Measurements from ENCODE around the gene B4GALT5. TPM values are rescaled to one million over a fixed set of nuclear protein-coding genes. Genes with fewer than 3 reads are reported as not detected.

Gene B4GALT5
- total RNA-seq, 1 donor from 2014 or later, result 46.1 TPM

DNA sequence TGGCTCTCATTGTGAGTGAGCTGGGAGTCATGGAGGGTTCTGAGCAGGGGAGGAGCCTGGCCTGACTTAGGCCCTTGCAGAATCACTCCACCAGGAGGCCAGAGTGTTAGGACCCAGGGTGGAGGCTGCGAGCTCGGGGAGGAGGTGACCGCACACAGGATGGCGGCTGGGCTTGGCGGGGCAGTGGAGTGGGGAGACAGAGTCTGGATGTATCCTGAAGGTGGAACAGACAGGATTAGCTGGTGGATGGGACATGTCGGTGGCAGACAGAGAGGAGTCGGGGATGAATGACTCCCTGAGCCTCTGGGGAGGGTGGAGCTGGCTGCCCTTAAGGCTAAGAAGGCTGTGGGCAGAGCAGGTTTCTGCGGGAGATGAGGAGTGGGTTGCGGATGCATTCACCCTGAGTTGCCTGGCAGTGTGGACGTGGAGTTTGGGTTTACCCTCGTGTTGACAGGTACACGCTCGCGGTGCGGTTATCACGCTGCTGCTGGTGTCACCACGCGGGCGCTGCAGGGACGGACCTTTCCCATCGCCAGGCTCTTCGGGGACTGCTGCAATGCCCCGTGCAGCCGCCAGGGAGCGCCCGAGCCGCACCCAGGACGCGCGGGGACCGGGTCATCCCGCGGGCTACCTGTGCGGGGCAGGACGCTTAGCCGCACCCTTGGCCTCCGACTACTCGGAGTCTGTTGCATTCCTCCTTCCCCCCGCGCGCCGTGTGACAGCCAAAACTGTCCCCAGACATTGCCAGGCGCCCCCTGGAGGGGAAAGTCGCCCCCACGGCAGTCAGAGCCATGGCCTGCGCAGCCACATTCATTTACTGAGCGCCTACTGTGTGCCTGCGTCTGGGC, 102.8 kb downstream of the B4GALT5 start:
- intact Hi-C loops (cut with DNase I), result loop anchor here (5.0 kb wide), 1 partner anchor 236 kb away; no protein-coding TSS in a partner anchor
- H3K4me3 ChIP-seq, result peak overlapping the region; percentile 23
- TF ChIP-seq, protein P1, sequence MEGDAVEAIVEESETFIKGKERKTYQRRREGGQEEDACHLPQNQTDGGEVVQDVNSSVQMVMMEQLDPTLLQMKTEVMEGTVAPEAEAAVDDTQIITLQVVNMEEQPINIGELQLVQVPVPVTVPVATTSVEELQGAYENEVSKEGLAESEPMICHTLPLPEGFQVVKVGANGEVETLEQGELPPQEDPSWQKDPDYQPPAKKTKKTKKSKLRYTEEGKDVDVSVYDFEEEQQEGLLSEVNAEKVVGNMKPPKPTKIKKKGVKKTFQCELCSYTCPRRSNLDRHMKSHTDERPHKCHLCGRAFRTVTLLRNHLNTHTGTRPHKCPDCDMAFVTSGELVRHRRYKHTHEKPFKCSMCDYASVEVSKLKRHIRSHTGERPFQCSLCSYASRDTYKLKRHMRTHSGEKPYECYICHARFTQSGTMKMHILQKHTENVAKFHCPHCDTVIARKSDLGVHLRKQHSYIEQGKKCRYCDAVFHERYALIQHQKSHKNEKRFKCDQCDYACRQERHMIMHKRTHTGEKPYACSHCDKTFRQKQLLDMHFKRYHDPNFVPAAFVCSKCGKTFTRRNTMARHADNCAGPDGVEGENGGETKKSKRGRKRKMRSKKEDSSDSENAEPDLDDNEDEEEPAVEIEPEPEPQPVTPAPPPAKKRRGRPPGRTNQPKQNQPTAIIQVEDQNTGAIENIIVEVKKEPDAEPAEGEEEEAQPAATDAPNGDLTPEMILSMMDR (IDR thresholded peaks at IDR 0.05), result peak; percentile 100

GRCh38 chr20:49608752-49609670, 104.7 kb downstream of the B4GALT5 start:
- ATAC-seq (peak; percentile 87), DNase-seq (peak; percentile 85)
- no peaks in the 10 kb centered on the region for H3K36me3 ChIP-seq
- H3K27ac ChIP-seq, result no peak overlapping the region
- intact Hi-C loops (cut with DNase I), result loop anchor here (5.0 kb wide), 2 partner anchors 67 to 277 kb away; no protein-coding TSS in a partner anchor
- H3K4me3 ChIP-seq, result no peak overlapping the region
- peaks cover 17% of the 10 kb centered on the region for H3K4me1 ChIP-seq
- H3K27me3 ChIP-seq, result no peaks in the 10 kb centered on the region
- H3K9me3 ChIP-seq, result no peaks in the 10 kb centered on the region
- TF ChIP-seq, protein P1 (IDR thresholded peaks at IDR 0.05), result peak; percentile 98

More for the DNA sequence above, 102.8 kb downstream of the B4GALT5 start:
- H3K9me3 ChIP-seq, result no peaks in the 10 kb centered on the region
- H3K36me3 ChIP-seq, result no peaks in the 10 kb centered on the region
- no peaks in the 10 kb centered on the region for H3K27me3 ChIP-seq
- ATAC-seq (peak; percentile 95), DNase-seq (peak; percentile 90)
- no peak overlapping the region for H3K27ac ChIP-seq
- H3K4me1 ChIP-seq, result peaks cover 13% of the 10 kb centered on the region

DNA sequence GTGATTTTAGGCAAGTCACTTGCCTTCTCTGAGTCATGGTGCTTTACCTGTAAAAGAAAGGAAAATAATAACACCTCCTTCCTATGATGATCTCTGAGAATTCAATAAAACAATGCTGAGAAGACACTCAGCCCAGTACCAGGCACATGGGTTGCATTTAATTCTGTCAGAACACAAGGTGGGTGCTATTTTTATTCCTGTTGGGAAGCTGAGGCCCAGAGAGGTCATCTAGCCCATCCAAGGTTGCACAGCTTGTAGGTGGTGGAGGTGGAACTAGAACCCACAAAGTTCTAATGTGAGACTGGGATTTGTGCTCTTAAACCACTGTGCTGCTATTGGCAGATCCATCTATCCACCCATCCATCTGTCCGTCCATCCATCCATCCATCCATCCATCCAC, 106.1 kb downstream of the B4GALT5 start:
- TF ChIP-seq, protein P1 (IDR thresholded peaks at IDR 0.05), result no peak
- Histone ChIP-seq H3K9me3 (no peaks in the 10 kb centered on the region), H3K36me3 (no peaks in the 10 kb centered on the region), H3K4me1 (peaks cover 17% of the 10 kb centered on the region), H3K4me3 (no peak overlapping the region), H3K27ac (no peak overlapping the region), H3K27me3 (no peaks in the 10 kb centered on the region)
- DNase-seq (no peak), ATAC-seq (no peak)
- intact Hi-C loops (cut with DNase I), result loop anchor here (5.0 kb wide), 2 partner anchors 65 to 275 kb away; no protein-coding TSS in a partner anchor

GRCh38 chr20:49603209-49603627, 110.5 kb downstream of the B4GALT5 start:
- H3K27me3 ChIP-seq, result no peaks in the 10 kb centered on the region
- ATAC-seq (no peak), DNase-seq (no peak)
- H3K4me3 ChIP-seq, result no peak overlapping the region
- TF ChIP-seq, protein P1 (IDR thresholded peaks at IDR 0.05), result peak; percentile 9
- H3K36me3 ChIP-seq, result no peaks in the 10 kb centered on the region
- no peaks in the 10 kb centered on the region for H3K9me3 ChIP-seq
- H3K27ac ChIP-seq, result no peak overlapping the region
- intact Hi-C loops (cut with DNase I), result no loop called here
- peaks cover 4% of the 10 kb centered on the region for H3K4me1 ChIP-seq

DNA sequence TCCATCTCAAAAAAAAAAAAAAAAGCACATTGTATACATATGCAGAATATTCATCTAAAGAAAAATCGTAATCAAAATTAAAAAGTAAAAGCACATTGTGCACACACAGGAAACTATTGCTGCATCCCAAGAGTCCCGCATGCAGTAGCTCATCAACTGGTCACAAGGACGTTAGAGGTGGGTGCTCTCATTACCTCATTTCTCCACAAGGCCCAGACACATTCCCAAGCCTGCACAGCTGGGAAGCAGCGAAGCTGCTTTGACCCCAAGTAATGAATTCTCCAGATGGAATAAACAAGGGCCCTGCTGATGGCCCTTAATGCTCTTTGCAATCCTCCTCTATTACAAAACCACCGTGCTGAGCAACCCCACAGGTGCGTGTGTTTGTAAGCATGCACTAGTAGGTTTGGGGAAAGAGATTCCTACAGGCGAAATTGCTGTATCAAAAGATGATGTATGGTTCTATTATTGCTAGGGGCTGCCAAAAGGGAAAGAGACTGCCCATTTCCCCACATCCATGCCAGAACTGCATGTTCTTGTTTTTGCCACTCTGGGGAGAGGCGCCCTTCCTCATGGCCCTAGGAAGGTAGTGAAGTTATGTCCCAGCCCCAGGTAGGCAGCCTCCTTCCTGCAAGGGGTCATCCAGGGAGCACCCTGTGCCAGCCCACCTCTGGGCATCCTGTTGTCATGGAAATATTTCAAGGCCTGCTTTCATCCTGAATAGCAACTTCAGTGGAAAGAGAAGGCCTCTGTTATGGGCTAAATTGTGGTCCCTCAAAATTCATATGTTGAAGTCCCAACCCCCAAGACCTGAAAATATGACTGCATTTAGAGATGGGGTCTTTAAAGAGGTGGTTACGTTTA, 111.1 kb downstream of the B4GALT5 start:
- DNase-seq, result no peak
- intact Hi-C loops (cut with DNase I), result no loop called here
- no peak overlapping the region for H3K27ac ChIP-seq
- TF ChIP-seq, protein P1 (IDR thresholded peaks at IDR 0.05), result no peak
- H3K36me3 ChIP-seq, result no peaks in the 10 kb centered on the region
- H3K9me3 ChIP-seq, result no peaks in the 10 kb centered on the region
- no peak for ATAC-seq
- H3K27me3 ChIP-seq, result no peaks in the 10 kb centered on the region
- H3K4me1 ChIP-seq, result peaks cover 4% of the 10 kb centered on the region
- H3K4me3 ChIP-seq, result no peak overlapping the region
